ENCODE data around the gene NAA20. TPM values are rescaled to one million over a fixed set of nuclear protein-coding genes. Genes with fewer than 3 reads are reported as not detected.

The NAA20 gene
- total RNA-seq, 1 donor, result 32.6 TPM

- Histone ChIP-seq H2AFZ (ENCODE audit: low read length) (no peak overlapping the region), H3K4me3 (ENCODE audit: insufficient read depth, low read length) (no peak overlapping the region), H3K9me3 (ENCODE audit: low read depth, low read length) (no peaks in the 10 kb centered on the region), H3K4me1 (ENCODE audit: insufficient read depth, low read length) (peaks cover 65% of the 10 kb centered on the region), H3K79me2 (ENCODE audit: insufficient read depth, low read length) (peaks cover 96% of the 10 kb centered on the region), H3K27ac (ENCODE audit: low read depth, low read length) (peak overlapping the region; percentile 0), H3K4me2 (ENCODE audit: insufficient read depth, low read length) (no peak overlapping the region), H4K20me1 (ENCODE audit: insufficient read depth, low read length) (peaks cover 42% of the 10 kb centered on the region), H3K27me3 (ENCODE audit: insufficient read depth, low read length) (no peaks in the 10 kb centered on the region), H3K36me3 (ENCODE audit: insufficient read depth, low read length) (peaks cover 14% of the 10 kb centered on the region)
- no peak for TF ChIP-seq CTCF (IDR thresholded peaks at IDR 0.05; ENCODE audit: extremely low read depth, low read depth, low read length)
- no peak for DNase-seq (ENCODE audit: insufficient read length, low spot score, missing footprints)
Measured at GRCh38 chr20:19981031-19981451, 36.1 kb upstream of the NAA20 start.

DNA sequence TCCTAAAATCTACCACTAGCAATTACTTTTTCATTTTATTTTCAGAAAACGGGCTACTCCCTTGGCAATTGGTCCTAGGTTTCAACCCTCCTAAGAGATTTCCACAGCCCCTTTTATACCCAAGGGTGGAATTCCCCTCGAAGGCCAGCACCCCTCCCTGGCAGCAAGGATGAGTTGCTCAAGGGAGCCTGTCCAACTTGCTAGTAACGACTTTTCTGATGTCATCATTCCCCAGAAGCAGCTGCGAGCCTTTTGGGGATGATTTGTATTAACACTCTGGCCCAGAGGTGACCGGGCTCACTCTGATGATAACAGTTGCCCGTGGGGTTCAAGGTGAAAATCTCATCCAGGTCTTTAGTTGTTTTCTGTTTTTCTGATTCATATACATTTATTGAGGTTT is 30.7 kb upstream of the NAA20 start:
- DNase-seq (ENCODE audit: insufficient read length, low spot score, missing footprints), result peak; percentile 90
- no peaks in the 10 kb centered on the region for H3K27me3 ChIP-seq (ENCODE audit: insufficient read depth, low read length)
- H3K9me3 ChIP-seq (ENCODE audit: low read depth, low read length), result no peaks in the 10 kb centered on the region
- peak overlapping the region; percentile 82 for H3K27ac ChIP-seq (ENCODE audit: low read depth, low read length)
- H3K4me2 ChIP-seq (ENCODE audit: insufficient read depth, low read length), result peak overlapping the region; percentile 46
- peaks cover 99% of the 10 kb centered on the region for H3K79me2 ChIP-seq (ENCODE audit: insufficient read depth, low read length)
- H3K36me3 ChIP-seq (ENCODE audit: insufficient read depth, low read length), result peaks cover 22% of the 10 kb centered on the region
- H3K4me1 ChIP-seq (ENCODE audit: insufficient read depth, low read length), result peaks cover 42% of the 10 kb centered on the region
- H4K20me1 ChIP-seq (ENCODE audit: insufficient read depth, low read length), result peaks cover 32% of the 10 kb centered on the region
- no peak overlapping the region for H2AFZ ChIP-seq (ENCODE audit: low read length)
- TF ChIP-seq CTCF (IDR thresholded peaks at IDR 0.05; ENCODE audit: extremely low read depth, low read depth, low read length), result no peak
- no peak overlapping the region for H3K4me3 ChIP-seq (ENCODE audit: insufficient read depth, low read length)

DNA sequence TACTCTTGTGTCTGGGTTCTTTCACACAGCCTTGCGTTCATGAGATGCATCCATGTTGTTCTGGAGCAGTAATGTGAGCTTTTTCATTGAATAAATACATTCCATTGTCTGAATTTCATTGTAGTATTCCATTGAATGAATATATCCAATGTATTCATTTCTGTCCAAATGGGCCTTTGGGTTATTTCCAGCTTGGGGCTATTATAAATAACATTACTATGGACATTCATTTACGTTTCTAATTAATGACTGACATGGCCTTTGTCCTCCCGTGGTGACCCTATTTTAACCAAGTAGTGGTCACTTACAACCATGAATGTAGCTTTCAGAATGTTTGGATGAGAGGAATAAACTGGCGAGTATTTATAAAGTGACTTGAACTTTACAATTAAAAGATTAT is 30.1 kb upstream of the NAA20 start:
- Histone ChIP-seq H4K20me1 (ENCODE audit: insufficient read depth, low read length) (peaks cover 26% of the 10 kb centered on the region), H3K4me2 (ENCODE audit: insufficient read depth, low read length) (peak overlapping the region; percentile 46), H3K27me3 (ENCODE audit: insufficient read depth, low read length) (no peaks in the 10 kb centered on the region), H2AFZ (ENCODE audit: low read length) (no peak overlapping the region), H3K36me3 (ENCODE audit: insufficient read depth, low read length) (peaks cover 22% of the 10 kb centered on the region), H3K4me3 (ENCODE audit: insufficient read depth, low read length) (no peak overlapping the region), H3K79me2 (ENCODE audit: insufficient read depth, low read length) (peaks cover 99% of the 10 kb centered on the region), H3K9me3 (ENCODE audit: low read depth, low read length) (no peaks in the 10 kb centered on the region), H3K27ac (ENCODE audit: low read depth, low read length) (peak overlapping the region; percentile 82), H3K4me1 (ENCODE audit: insufficient read depth, low read length) (peaks cover 48% of the 10 kb centered on the region)
- DNase-seq (ENCODE audit: insufficient read length, low spot score, missing footprints), result no peak
- TF ChIP-seq CTCF (IDR thresholded peaks at IDR 0.05; ENCODE audit: extremely low read depth, low read depth, low read length), result no peak

DNA sequence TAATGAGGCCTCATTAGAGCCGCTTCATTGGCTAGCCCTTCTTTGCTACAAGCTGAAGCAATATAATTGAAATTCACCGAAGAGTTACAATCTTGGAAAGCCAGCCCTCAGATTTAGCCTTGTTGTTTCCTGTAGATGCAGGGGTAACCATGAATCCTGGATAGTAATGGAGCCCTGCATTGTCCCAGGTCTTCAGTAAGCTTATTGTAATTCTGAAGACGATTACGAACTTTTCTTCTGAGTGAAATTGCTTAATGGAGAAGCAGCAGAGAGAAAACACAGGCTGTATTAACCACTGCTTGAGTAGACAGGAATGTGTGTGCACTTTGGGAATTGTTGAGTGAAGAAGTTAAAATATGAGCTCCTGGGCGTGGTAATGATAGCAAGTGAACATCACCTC is 26.3 kb upstream of the NAA20 start:
- no peak for DNase-seq (ENCODE audit: insufficient read length, low spot score, missing footprints)

More for the DNA sequence above, 26.3 kb upstream of the NAA20 start:
- Histone ChIP-seq H3K27me3 (ENCODE audit: insufficient read depth, low read length) (no peaks in the 10 kb centered on the region), H3K4me3 (ENCODE audit: insufficient read depth, low read length) (no peak overlapping the region), H3K4me2 (ENCODE audit: insufficient read depth, low read length) (no peak overlapping the region), H3K27ac (ENCODE audit: low read depth, low read length) (peak overlapping the region; percentile 95), H3K4me1 (ENCODE audit: insufficient read depth, low read length) (peaks cover 63% of the 10 kb centered on the region), H2AFZ (ENCODE audit: low read length) (no peak overlapping the region), H3K9me3 (ENCODE audit: low read depth, low read length) (no peaks in the 10 kb centered on the region), H4K20me1 (ENCODE audit: insufficient read depth, low read length) (peaks cover 4% of the 10 kb centered on the region), H3K79me2 (ENCODE audit: insufficient read depth, low read length) (peaks cover 70% of the 10 kb centered on the region), H3K36me3 (ENCODE audit: insufficient read depth, low read length) (peaks cover 19% of the 10 kb centered on the region)
- TF ChIP-seq CTCF (IDR thresholded peaks at IDR 0.05; ENCODE audit: extremely low read depth, low read depth, low read length), result no peak

Measured in osteoblast (primary cell).